HG02678 (cell line): ENCODE measurements around the gene VSIG2.

Source experiments
- ATAC-seq: cut with Tn5 transposase; IDR thresholded peaks from one replicate; pipeline ENCODE4 v1.9.1; 2021; ENCODE audit warnings: mild to moderate bottlenecking, moderate library complexity; ENCODE audit not compliant: unreplicated experiment

Gene VSIG2

GRCh38 chr11:124748481-124749343, 3.3 kb downstream of the VSIG2 start:
- ATAC-seq: no peak

- no peak for ATAC-seq
Measured at GRCh38 chr11:124748100-124748418, 4.0 kb downstream of the VSIG2 start.

- ATAC-seq: no peak
Measured at GRCh38 chr11:124747406-124748099, 4.5 kb downstream of the VSIG2 start.

DNA sequence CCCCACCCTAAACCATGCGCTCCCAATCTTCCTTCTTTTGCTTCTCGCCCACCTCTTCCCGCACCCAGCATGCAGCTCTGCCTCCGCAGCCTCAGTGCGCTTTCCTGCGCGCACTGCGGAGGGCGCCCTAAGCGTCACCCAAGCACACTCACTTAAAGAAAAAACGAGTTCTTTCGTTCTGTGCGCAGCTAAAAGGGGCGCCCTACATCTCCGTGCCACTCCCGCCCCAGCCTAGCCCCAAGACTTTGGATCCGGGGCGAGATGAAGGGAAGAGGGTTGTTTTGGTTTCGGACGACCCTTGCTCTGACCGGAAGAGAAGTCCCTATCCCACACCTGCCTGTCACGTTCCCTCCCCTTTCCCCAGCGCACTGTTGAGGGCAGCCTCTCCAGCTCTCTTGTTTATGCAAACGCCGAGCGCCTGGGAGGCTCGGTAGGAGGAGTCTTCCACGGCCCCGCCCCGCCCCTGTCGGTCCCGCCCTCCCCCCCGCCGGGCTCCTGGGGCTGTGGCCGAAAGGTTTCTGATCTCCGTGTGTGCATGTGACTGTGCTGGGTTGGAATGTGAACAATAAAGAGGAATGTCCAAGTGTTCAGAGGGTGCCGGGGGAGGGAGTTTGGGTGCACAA, 5.3 kb downstream of the VSIG2 start:
- ATAC-seq: peak; percentile 94

DNA sequence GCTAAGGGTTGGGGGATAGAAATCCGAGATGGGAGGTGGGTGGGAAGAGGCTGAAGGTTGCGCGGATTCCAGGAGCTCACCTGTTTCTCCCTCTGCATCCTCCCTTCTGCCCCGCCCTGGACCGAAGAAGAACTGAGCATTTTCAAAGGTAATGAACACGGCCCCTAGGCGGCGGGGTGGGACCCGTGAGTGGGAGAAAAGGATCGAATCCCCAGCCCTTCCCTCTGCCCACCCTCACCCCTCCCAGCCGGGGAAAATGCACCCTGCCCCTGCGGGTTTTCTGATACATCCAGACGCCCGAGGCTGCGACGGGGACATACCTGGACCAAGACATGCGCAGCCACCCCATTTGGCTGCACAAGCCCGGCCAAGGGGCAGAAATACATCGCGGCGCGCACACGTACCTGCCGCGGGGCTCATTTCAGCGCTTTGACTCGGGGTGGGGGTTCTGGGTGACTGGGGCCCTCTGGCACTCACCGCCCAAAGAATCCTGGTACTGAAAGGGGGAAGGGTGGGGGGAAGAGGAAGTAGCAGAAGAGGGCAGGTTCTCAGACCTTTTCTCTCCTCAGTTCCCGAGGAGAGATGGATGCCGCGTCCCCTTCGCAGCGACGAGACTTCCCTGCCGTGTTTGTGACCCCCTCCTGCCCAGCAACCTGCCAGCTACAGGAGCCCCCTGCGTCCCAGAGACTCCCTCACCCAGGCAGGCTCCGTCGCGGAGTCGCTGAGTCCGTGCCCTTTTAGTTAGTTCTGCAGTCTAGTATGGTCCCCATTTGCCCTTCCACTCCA, 6.0 kb downstream of the VSIG2 start:
- ATAC-seq: peak; percentile 16

GRCh38 chr11:124745270-124745834, 6.7 kb downstream of the VSIG2 start:
- ATAC-seq: no peak

DNA sequence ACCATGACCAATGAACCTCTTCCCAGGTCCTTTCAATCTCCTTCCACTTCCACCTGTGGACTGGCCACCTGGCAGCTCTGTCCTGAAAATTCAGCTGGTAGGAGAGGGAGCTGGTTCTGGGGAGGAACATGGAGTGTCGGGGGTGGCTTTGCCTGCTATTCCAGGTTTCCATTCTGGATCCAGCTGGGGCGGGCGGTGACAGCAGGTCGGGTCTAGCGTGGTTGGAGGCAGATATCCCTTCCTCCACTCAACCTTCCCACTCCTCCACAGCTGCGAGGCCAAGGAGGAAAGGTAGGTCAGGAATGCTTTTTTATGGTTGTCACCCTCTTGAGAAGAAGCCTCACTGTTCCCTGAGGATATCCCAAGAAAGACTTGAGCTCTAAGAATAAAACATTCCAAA, 9.0 kb downstream of the VSIG2 start:
- ATAC-seq: no peak

GRCh38 chr11:124742555-124742954, 9.5 kb downstream of the VSIG2 start:
- no peak for ATAC-seq

- ATAC-seq: peak; percentile 39
Measured at GRCh38 chr11:124740277-124740882, 11.7 kb downstream of the VSIG2 start.

DNA sequence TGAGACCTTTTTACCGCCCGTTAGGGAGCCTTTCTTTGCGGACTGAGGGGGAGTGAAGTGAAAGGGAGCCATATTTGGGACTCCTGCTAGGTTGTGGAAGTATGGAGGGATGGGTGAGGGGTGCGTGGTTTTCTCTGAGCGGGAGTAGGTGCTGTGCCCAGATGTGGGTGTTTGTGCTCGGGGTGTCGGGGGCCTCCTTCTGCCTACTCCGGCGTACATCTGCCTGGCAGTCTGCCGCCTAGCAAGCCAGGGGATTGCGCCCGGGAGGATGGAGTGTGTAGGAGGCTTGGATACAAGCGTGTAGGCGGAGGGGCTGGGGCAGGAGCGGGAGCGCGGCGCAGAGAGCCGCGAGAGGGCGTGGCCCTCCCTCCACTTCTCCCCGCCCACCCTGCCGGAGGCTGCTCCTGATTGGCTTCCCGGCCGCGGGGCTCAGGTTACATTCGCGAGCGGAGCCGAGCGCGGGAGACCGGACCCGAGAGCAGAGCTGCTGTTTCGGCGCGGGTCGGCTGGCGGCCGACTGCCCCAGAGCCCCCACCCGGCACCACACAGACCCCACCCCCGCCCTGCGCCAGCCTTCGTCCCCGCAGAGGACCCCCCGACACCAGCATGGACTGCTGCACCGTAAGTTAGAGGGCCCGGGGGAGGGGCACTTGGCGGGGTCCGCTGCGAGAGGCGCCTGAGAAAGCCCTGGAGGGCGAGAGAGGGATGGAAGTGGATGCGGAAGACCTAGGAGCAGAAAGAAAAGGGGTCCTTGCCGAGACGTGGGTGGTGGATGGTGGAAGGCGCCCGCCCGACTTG, 12.4 kb downstream of the VSIG2 start, which contains the start of gene NRGN:
NRGN (plus strand) TSS at position 464 of the 798 bp plus-strand sequence; CDS start at position 607, 143 bp downstream.
- peak; percentile 99 for ATAC-seq

DNA sequence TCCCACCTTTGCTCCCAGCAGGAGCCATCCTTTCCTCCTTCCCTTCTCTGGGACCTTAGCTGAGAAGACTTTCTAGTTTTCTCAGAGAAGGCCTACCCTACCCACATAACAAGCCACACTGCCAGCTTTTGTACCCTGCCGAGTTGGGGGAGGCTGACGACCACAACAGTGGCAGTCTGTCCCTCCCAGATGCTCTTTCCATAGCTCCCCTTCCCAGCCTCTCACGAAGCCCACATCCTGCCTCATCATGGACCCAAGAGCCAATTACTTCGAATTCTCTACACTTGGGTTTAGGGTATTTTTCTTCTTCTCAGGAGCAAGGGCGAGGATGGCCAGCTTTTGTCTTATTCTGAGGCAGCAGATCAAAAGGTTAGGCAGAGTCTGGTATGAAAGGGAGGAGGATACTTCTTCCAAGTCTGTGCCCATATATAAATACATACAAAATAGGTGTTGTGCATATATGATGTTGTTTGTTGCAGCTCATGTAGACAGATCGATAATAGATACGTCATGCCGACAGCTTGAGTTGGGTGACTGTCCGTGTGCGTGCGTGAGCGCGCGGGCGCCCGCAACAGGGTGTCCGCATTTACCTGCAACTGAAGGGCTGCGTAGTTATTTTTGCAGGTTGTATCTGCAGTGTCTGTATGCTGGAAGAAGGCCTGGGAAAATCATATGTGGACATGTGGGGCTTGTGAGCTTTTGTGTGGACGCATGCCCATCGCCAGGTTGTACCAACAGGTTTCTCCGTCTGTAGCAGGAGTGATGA, 13.2 kb downstream of the VSIG2 start:
- no peak for ATAC-seq

- no peak for ATAC-seq
Measured at GRCh38 chr11:124737638-124738305, 14.3 kb downstream of the VSIG2 start.

- no peak for ATAC-seq
Measured at GRCh38 chr11:124736736-124737135, 15.3 kb downstream of the VSIG2 start.

DNA sequence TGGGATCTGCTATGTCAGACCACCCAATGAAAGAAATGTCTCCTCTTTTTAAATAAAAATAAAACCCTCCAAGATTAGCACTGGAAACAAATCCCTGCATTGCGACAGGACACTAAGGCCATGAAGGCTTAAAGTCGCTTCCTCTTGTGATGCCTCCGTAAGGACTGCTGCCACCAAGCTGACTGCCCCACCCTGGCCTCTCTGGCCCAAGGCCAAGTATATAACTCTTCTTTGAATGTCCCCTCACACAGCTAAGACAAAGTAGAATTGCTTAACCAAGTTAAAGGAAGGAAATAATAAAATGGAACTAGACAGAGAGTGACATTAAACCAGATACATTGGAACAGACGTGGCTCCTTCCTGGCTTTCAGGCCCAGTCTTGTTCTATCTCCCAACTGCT, 19.8 kb downstream of the VSIG2 start:
- ATAC-seq: no peak

DNA sequence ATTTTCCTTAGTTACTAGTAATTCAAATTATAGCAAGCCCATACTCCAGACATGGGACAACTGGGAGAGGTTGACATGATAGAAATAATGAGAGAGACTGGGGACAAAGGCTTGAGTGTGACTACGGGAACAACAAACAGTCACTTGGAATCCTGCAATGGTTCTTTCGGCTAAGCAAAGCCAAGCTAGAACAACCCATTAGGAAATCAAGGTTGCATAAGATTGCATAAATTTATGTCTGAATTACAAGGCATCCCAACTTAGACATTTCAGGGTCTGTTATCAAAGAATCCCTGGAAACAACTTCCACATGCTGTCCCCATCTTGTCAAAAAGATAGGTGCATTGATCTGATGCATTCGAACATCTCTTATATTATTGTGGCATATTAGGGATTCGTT, 22.5 kb downstream of the VSIG2 start:
- no peak for ATAC-seq

DNA sequence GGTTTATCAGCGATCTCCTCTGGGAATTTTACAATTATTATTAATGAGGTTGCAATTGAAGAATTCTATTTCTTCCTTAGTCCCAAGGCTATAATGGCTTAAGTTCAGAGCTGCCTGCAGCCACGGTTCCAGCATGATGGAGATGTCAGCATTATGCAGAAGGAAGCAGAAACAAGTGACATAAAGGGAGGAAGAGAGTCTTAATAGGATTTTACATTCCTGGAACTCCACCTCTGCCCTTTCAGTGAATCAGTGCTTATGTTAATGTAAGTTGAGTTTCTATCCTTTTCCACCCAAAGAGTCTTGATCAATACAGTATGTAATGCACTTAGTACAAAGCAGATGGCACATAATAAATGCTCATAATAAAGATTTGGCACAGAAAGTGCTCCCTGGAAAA, 23.9 kb downstream of the VSIG2 start:
- no peak for ATAC-seq

DNA sequence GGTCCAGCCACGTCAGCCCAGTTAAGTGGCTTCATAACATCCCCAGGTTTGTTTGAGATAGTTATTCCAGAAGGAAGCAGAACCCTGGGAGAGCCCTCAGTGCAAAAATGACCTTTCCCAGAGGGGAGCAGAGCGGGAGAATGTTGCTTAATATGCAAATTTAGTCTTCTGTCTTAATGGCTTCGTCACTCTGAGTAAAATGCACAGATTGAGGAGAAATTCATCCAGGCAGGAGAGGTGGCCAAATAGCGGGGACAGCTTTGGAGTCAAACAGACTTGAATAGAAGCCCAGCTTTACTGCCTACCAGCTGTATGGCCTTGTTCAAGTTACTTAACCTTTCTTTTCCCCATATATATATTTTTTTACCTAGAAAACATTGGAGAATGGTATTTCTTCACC, 24.6 kb downstream of the VSIG2 start:
- ATAC-seq: no peak

DNA sequence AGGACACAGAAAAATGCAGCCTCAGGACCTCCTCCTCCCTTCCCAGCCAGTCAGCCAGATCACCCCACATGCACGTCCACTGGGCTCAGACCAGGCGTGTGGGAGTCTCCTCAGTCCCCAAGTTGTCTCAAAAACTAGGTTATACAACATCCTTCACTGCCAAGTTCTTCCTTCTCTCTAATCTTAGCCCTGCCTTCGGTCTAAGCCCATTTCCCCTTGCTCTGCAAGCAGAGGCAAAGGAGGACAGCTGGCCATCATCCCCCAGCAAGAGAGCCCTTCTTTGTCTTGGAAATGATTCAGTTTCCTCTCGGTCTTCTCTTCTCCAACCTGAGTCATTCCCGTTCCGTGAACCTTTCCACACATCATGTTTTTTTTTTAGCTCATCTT, 26.3 kb downstream of the VSIG2 start:
- ATAC-seq: peak; percentile 10
